22Rv1 (cell line): ENCODE data around the gene GPR155.

Experiments
- H3K27ac ChIP-seq: fragments of 450-650 bp; 2 replicates; pipeline ENCODE4 v1.5.1; 2017
- CTCF ChIP-seq: fragments of 450-650 bp; IDR thresholded peaks from 2 replicates; pipeline ENCODE4 v1.5.1; 2017; ENCODE audit warnings: mild to moderate bottlenecking
- ZFX ChIP-seq: fragments of 450-650 bp; IDR thresholded peaks from 2 replicates; pipeline ENCODE4 v1.6.1; 2017; ENCODE audit warnings: antibody characterized with exemption, borderline replicate concordance

Gene GPR155

GRCh38 chr2:174522553-174522952 lies 35.7 kb upstream of the GPR155 start:
- no peak overlapping the region for H3K27ac ChIP-seq
- no peak for TF ChIP-seq ZFX
- TF ChIP-seq CTCF, result no peak

GRCh38 chr2:174518395-174518794 lies 31.6 kb upstream of the GPR155 start:
- TF ChIP-seq CTCF, result no peak
- TF ChIP-seq ZFX, result no peak
- no peak overlapping the region for H3K27ac ChIP-seq

- TF ChIP-seq ZFX (no peak), CTCF (no peak)
- H3K27ac ChIP-seq, result no peak overlapping the region
Observed at GRCh38 chr2:174516501-174517378, 29.9 kb upstream of the GPR155 start.

GRCh38 chr2:174512345-174512744 lies 25.5 kb upstream of the GPR155 start:
- no peak overlapping the region for H3K27ac ChIP-seq
- TF ChIP-seq ZFX (no peak), CTCF (no peak)

- TF ChIP-seq CTCF, result no peak
- TF ChIP-seq ZFX, result no peak
- no peak overlapping the region for H3K27ac ChIP-seq
Observed at GRCh38 chr2:174511580-174512260, 24.9 kb upstream of the GPR155 start.

- TF ChIP-seq CTCF, result no peak
- TF ChIP-seq ZFX, result no peak
- no peak overlapping the region for H3K27ac ChIP-seq
Observed at GRCh38 chr2:174510583-174511189, 23.9 kb upstream of the GPR155 start.
